ENCODE results near the gene LILRB1. TPM values are rescaled to one million over a fixed set of nuclear protein-coding genes. Genes with fewer than 3 reads are reported as not detected.

The LILRB1 gene
- total and polyA plus RNA-seq, 2 of the 13 experiments (the other 11 are each of a cell fraction or from before 2014, with no cell fraction given) = not detected

DNA sequence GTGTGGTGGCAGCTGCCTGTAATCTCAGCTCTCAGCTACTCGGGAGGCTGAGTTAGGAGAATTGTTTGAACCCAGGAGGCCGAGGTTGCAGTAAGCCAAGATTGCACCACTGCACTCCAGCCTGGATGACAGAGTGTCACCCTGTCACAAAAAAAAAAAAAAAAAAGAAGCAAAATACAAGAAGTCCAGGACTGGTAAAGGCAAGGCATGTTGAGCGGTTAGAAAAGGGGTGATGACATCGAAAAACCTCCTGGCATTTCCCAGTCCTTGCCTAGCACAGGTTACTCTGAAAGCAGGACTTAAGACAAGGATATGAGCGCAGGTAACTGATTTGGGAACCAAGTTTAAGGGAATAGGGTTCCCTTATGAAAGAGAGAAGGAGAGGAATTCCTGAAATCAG, 30.0 kb downstream of the LILRB1 start:
- FAIRE-seq (no peak), DNase-seq (ENCODE audit: low spot score) (no peak), ATAC-seq (no peak)
- Histone ChIP-seq H3K27me3 (ENCODE audit: control insufficient read depth in 1 of 2, insufficient read depth in 2 of 2, low read length in 2 of 2) (no peaks in the 10 kb centered on the region), H3K79me2 (ENCODE audit: insufficient read depth, low read length) (no peaks in the 10 kb centered on the region), H4K20me1 (ENCODE audit: insufficient read depth, low read length) (no peaks in the 10 kb centered on the region), H3K4me3 (replicated peaks in 1 of 3; ENCODE audit: insufficient read depth in 1 of 3, low read depth in 2 of 3, low read length in 3 of 3) (no peak overlapping the region), H3K9ac (ENCODE audit: insufficient read depth, low read depth, low read length) (no peak overlapping the region), H3K36me3 (replicated peaks in 1 of 2; ENCODE audit: control insufficient read depth in 1 of 2, insufficient read depth in 2 of 2, low read length in 2 of 2) (no peaks in the 10 kb centered on the region), H2AFZ (ENCODE audit: low read length) (no peak overlapping the region), H3K4me2 (ENCODE audit: low read depth, low read length) (no peak overlapping the region), H3K27ac (ENCODE audit: extremely low read length, insufficient read depth, low read length) (no peak overlapping the region), H3K9me3 (ENCODE audit: low read length) (no peaks in the 10 kb centered on the region), H3K4me1 (ENCODE audit: insufficient read depth, low read length) (no peaks in the 10 kb centered on the region)
- in situ Hi-C loops (cut with HindIII; ENCODE audit: extremely low pct_ligation_motif_present, low pct_unique_long_range_greater_than_20kb) = no loop called here
- BruUV-seq (replicated peaks) = no TSS peak
- intact Hi-C loops (cut with micrococcal nuclease; ENCODE audit: unreplicated experiment) = no loop called here
- WGBS (ENCODE audit: low lambda C conversion rate) = 29% methylated on average over 5 of the region's 5 CpGs
- POLR2A ChIA-PET = no interaction called here
- CTCF ChIA-PET (ENCODE audit: low intra/inter-chr PET ratio, low total read pairs) = no interaction called here
- no peak for TF ChIP-seq MYC (CRISPR knock-in tag; IDR thresholded peaks at IDR 0.05; ENCODE audit: borderline replicate concordance)

DNA sequence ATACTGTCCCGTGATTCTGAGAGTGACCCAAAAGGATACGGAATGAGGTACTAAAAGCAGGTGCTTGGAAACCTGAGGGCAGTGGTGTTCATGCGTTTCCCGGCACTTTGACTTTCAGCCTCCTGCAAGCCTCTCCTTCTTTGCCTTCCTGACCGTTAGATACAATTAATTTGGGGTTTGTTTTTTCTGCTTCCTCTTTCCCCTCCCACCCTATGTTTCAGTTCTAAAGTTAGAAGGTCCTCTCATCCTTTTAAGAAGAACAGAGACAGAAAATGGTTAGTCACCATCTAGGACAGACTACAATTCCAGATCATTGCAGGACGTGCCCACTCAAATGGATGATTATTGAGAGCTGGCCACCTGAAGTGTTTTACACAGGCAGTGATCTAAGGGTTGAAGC, 30.7 kb downstream of the LILRB1 start:
- intact Hi-C loops (cut with micrococcal nuclease; ENCODE audit: unreplicated experiment) (no loop called here), in situ Hi-C loops (cut with HindIII; ENCODE audit: extremely low pct_ligation_motif_present, low pct_unique_long_range_greater_than_20kb) (no loop called here)
- DNase-seq (ENCODE audit: low spot score) = no peak
- no peak overlapping the region for H3K9ac ChIP-seq (ENCODE audit: insufficient read depth, low read depth, low read length)
- no peak overlapping the region for H3K4me2 ChIP-seq (ENCODE audit: low read depth, low read length)
- no peak overlapping the region for H3K27ac ChIP-seq (ENCODE audit: extremely low read length, insufficient read depth, low read length)
- H2AFZ ChIP-seq (ENCODE audit: low read length) = no peak overlapping the region
- WGBS (ENCODE audit: low lambda C conversion rate) = 35% methylated on average over 6 of the region's 6 CpGs
- no peak overlapping the region for H3K4me3 ChIP-seq (replicated peaks in 1 of 3; ENCODE audit: insufficient read depth in 1 of 3, low read depth in 2 of 3, low read length in 3 of 3)
- no peak for ATAC-seq
- H3K27me3 ChIP-seq (ENCODE audit: control insufficient read depth in 1 of 2, insufficient read depth in 2 of 2, low read length in 2 of 2) = no peaks in the 10 kb centered on the region
- CTCF ChIA-PET (ENCODE audit: low intra/inter-chr PET ratio, low total read pairs) = no interaction called here
- H3K79me2 ChIP-seq (ENCODE audit: insufficient read depth, low read length) = no peaks in the 10 kb centered on the region
- BruUV-seq (replicated peaks) = no TSS peak
- FAIRE-seq = no peak
- no peaks in the 10 kb centered on the region for H3K36me3 ChIP-seq (replicated peaks in 1 of 2; ENCODE audit: control insufficient read depth in 1 of 2, insufficient read depth in 2 of 2, low read length in 2 of 2)
- POLR2A ChIA-PET = no interaction called here
- H4K20me1 ChIP-seq (ENCODE audit: insufficient read depth, low read length) = no peaks in the 10 kb centered on the region
- H3K9me3 ChIP-seq (ENCODE audit: low read length) = no peaks in the 10 kb centered on the region
- H3K4me1 ChIP-seq (ENCODE audit: insufficient read depth, low read length) = no peaks in the 10 kb centered on the region
- no peak for TF ChIP-seq HNRNPK (IDR thresholded peaks at IDR 0.05; ENCODE audit: low read depth, low read length, poor library complexity, severe bottlenecking)
- TF ChIP-seq ZNF670 (CRISPR knock-in tag; IDR thresholded peaks at IDR 0.05; ENCODE audit: borderline replicate concordance) = no peak
- no peak for TF ChIP-seq GATAD1 (CRISPR knock-in tag; IDR thresholded peaks at IDR 0.05)
- no peak for TF ChIP-seq ELF3 (CRISPR knock-in tag; IDR thresholded peaks at IDR 0.05)
- TF ChIP-seq ZNF337 (CRISPR knock-in tag; IDR thresholded peaks at IDR 0.05; ENCODE audit: borderline replicate concordance, low read depth) = no peak
- TF ChIP-seq, protein P1, sequence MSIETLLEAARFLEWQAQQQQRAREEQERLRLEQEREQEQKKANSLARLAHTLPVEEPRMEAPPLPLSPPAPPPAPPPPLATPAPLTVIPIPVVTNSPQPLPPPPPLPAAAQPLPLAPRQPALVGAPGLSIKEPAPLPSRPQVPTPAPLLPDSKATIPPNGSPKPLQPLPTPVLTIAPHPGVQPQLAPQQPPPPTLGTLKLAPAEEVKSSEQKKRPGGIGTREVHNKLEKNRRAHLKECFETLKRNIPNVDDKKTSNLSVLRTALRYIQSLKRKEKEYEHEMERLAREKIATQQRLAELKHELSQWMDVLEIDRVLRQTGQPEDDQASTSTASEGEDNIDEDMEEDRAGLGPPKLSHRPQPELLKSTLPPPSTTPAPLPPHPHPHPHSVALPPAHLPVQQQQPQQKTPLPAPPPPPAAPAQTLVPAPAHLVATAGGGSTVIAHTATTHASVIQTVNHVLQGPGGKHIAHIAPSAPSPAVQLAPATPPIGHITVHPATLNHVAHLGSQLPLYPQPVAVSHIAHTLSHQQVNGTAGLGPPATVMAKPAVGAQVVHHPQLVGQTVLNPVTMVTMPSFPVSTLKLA (IDR thresholded peaks at IDR 0.05) = no peak
- TF ChIP-seq TP53 (CRISPR knock-in tag; conservative IDR thresholded peaks at IDR 0.05) = no peak
- TF ChIP-seq ELF1 (CRISPR knock-in tag; IDR thresholded peaks at IDR 0.05) = no peak
- no peak for TF ChIP-seq TRIM24 (CRISPR knock-in tag; IDR thresholded peaks at IDR 0.05)
- TF ChIP-seq, protein P2, sequence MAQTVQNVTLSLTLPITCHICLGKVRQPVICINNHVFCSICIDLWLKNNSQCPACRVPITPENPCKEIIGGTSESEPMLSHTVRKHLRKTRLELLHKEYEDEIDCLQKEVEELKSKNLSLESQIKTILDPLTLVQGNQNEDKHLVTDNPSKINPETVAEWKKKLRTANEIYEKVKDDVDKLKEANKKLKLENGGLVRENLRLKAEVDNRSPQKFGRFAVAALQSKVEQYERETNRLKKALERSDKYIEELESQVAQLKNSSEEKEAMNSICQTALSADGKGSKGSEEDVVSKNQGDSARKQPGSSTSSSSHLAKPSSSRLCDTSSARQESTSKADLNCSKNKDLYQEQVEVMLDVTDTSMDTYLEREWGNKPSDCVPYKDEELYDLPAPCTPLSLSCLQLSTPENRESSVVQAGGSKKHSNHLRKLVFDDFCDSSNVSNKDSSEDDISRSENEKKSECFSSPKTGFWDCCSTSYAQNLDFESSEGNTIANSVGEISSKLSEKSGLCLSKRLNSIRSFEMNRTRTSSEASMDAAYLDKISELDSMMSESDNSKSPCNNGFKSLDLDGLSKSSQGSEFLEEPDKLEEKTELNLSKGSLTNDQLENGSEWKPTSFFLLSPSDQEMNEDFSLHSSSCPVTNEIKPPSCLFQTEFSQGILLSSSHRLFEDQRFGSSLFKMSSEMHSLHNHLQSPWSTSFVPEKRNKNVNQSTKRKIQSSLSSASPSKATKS (CRISPR knock-in tag; IDR thresholded peaks at IDR 0.05) = no peak
- TF ChIP-seq, protein P3, sequence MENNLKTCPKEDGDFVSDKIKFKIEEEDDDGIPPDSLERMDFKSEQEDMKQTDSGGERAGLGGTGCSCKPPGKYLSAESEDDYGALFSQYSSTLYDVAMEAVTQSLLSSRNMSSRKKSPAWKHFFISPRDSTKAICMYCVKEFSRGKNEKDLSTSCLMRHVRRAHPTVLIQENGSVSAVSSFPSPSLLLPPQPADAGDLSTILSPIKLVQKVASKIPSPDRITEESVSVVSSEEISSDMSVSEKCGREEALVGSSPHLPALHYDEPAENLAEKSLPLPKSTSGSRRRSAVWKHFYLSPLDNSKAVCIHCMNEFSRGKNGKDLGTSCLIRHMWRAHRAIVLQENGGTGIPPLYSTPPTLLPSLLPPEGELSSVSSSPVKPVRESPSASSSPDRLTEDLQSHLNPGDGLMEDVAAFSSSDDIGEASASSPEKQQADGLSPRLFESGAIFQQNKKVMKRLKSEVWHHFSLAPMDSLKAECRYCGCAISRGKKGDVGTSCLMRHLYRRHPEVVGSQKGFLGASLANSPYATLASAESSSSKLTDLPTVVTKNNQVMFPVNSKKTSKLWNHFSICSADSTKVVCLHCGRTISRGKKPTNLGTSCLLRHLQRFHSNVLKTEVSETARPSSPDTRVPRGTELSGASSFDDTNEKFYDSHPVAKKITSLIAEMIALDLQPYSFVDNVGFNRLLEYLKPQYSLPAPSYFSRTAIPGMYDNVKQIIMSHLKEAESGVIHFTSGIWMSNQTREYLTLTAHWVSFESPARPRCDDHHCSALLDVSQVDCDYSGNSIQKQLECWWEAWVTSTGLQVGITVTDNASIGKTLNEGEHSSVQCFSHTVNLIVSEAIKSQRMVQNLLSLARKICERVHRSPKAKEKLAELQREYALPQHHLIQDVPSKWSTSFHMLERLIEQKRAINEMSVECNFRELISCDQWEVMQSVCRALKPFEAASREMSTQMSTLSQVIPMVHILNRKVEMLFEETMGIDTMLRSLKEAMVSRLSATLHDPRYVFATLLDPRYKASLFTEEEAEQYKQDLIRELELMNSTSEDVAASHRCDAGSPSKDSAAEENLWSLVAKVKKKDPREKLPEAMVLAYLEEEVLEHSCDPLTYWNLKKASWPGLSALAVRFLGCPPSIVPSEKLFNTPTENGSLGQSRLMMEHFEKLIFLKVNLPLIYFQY (CRISPR knock-in tag; IDR thresholded peaks at IDR 0.05; ENCODE audit: borderline replicate concordance) = no peak

Data from HepG2 (cell line).